NCI-H2196 (cell line): ENCODE data around the gene ZXDC.
A peak's percentile ranks its signal among the peaks of the same experiment; 100 is the strongest.

ENCODE experiments used
- DNase-seq: peaks from one replicate; lab custom pipeline; 2025; ENCODE audit not compliant: unreplicated experiment; lab: John Stamatoyannopoulos, UW

ZXDC gene

DNA sequence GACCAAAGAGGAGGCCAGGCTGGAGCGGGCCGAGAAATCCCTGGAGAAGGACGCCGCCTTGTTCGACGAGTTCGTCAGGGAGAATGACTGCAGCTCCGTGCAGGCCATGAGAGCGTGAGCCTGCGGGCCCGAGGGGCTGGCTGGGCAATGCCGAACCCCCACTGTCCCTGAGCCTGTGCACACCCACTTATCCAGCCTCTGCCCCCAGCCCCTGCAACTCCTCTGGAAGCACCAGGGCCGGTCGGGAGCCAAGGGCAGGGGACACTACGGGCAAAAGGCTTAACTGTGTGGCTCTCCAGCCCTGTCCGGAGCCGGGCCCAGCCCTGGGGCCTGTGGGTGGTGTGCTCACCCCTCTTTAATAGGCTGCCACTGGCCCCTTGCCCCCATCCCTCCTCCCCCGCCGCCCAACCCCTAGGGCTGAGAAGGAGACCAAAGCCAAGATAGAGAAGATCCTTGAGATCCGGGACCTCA, 57.0 kb downstream of the ZXDC start:
- no peak for DNase-seq

DNA sequence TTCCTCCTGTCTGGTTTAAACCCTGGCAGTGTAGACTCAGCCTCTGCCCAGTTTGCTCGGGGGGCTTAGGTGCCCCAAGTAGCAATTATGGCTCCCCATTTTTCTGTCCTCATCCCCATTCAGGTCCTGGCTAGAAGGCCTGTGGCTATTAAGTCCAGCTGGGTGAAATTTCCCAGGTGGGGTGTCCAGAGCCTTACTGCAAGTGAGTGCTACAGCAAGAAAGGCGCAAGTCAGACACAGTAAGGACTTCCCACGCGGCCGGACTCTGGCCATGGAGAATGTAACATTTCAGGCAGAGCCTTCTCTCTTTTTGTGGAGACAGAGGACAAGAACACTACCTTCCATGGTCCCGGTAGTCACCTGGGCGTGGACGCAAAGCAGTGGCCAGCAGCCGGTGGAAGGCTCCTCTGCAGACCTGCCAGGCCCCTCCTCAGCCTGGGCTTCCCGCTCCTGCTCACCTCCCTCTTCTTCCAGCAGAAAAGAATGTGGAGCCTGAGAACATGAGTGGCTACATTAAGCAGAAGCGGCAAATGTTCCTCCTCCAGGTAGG, 57.6 kb downstream of the ZXDC start:
- DNase-seq: no peak

GRCh38 chr3:126417515-126417914, 58.2 kb downstream of the ZXDC start:
- DNase-seq: no peak

DNA sequence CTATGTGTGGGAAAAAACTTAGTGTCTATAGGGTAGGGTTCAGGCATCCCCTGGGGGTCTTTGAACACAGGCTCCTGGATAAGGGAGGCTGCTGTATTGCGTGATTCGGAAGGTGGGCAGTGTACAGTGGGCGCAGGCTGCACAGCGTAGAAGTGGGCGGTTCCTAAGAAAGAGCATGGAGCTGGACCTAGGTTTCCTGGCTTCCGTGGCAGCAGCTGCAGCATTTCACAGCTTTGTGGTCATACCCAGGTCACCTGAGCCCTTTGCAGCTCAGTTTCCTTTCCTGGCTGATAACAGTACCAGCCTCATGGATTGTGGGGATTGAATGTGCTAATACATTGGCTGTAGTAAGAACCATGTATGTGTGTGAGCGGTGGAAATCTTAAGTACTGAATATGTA, 58.7 kb downstream of the ZXDC start:
- no peak for DNase-seq

DNA sequence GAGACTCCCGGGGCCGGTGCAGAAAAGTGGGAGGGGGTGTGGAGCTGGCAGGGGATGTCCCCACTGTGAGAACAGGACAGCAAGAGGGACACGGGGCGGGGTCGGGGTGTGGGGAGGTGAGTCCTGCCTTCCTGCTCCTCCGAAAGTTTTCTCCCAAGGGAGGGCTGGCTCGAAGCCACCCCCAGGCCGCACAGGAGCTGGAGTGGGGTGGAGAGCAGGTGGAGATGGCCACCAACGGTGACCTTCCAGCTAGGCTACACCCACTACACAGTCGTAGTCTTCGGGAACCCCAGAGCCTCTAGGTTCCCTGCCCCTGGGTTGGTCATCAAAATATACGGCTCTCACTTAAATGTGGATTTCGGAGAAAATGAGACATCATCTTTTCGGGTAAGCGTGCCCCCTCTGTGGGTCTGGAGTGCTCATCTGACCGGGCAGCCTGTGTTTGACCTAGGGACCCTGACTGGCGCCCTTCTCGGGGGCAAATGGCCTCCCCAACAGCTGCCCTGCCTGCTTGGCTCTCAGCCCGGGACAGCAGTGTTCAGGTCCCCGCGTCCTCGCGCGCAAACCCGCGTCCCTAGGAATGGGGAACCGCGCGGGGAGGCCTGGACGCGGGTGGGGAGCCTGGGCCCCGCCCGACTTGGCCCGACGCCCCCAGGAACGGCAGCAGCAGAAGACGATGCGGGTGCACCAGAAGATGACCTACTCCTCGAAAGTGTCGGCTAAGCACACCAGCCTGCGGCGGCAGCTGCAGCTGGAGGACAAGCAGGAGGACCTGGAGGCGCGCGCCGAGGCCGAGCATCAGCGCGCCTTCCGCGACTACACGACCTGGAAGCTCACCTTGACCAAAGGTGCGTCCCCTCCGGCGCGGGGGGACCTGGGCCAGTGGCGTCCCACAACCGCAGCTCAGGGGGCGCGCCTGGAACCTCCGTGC, 59.8 kb downstream of the ZXDC start:
- no peak for DNase-seq

- DNase-seq: no peak
Observed at GRCh38 chr3:126414961-126415660, 60.6 kb downstream of the ZXDC start.

- DNase-seq: no peak
Observed at GRCh38 chr3:126414406-126414805, 61.3 kb downstream of the ZXDC start.

DNA sequence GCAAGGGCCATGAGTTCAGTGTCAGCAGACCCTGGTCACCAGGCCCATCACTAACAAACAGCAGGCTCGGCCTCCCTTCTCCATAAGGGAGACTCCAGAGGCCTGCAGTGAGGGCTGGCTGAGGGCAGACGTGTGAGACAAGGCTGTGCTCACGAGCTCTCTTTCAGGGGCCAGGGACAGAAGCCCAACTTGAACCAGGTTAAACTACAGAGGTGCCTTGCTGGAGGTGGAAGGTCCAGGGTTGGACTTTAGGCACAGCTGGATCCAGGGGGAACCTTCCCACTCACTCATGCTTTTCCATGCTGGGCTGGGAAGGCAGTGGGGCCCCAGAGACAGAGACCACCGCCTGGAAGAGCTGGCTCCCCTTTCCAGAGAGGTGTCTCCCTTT, 62.0 kb downstream of the ZXDC start:
- DNase-seq: no peak

DNA sequence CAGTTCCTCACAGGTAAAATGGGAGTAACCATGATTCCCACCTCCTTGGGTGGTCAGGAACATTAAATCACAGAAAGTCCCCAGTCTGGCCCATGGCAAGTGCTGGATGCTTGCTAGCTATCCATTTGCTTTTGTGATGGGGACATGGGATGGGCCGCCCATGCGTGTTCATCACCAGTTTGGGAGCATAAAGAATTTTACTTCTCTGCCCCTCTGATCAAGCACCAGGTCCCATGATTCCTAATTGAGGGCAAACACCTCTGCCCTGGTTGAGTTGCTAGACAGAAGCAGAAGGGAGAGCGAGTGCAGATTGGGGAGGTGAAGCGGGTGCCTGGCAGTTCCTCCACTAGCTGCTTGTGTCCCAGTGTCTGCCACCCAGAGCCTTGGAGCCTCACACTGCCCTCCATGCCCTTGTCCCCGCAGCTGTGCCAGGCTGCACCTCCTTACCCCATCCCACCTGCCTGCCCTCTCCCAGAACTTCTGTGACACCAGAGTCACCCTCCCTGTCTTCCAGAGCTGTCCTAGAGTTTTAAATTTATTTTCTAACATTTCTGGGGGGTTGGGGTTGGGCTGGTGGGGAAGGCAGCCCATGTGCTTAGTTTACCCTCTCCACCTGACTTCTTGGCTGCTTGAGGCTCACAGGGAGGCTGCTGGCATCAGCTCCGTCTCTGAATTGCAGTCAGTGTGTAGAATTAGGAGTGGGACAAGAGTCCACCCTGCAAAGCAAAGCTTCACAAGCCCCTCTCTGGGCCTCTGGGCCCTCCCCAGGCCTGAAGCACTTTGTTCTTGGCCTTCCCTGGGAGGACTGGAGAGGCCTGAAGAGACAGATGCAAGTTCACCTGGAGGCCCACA, 62.6 kb downstream of the ZXDC start:
- DNase-seq: no peak

- no peak for DNase-seq
Observed at GRCh38 chr3:126408099-126408498, 67.6 kb downstream of the ZXDC start.

DNA sequence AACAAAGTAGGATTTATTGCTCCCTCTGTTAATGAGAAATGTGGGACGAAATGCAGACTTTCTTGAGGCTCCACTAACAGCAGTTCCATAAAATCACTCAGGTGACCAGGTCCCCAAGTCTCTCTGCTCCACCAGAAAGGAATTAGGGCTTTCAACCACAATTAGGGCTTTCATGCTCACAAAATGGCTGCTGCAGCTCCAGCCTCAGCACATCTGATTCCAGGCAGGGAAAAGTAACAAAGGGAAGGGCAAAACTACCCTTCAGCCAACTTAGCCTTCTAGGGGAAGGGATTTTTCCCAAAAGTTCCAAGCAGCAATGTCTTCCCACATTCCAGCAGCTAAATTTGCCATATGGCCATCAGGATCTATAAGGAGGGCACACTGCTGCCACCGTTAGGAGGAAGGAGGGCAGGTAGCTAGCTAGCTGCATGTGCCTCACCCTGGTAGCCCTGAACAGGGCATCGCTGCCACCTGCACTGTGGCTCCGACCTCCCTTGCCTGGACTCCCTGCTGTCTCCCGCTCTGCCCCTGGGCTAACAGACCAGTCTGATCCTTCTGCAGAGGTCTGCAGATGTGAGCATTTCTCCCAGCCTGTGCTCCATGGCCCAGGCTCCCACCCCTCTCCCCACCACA, 68.2 kb downstream of the ZXDC start:
- no peak for DNase-seq

GRCh38 chr3:126406389-126407296, 69.0 kb downstream of the ZXDC start:
- no peak for DNase-seq

DNA sequence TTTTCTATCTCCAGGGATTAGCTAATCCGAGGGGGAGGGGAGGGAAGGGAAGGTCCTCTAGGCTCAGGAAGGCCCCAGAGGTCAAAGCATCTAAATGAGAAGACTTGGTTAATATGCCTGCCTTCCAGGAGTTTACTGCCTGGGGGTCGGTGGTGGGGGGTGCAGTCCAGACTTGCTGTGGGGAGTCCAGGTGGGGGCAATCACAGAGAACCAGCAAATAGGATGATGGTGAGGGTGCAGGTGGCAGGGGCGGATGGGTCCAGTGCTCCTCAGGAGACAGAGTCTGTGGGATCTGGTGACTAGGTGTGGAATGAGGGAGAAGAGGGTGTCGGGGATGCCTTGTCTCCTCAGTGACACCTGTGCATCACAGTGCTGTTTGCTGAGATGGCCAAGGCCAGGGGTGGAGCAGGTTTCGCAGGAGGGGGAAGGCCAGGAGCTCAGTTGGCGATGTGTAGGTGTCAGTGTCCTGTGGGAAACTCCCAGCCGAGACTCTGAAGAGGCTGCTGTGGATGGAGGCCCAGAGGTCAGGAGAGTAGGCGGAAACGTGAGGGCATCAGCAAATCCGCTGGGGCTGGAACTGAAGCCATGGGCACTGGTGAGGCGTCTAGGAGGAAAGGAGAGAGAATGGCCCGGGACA, 72.9 kb downstream of the ZXDC start:
- DNase-seq: no peak

- no peak for DNase-seq
Observed at GRCh38 chr3:126402178-126402577, 73.5 kb downstream of the ZXDC start.

- no peak for DNase-seq
Observed at GRCh38 chr3:126401611-126402160, 74.0 kb downstream of the ZXDC start.

GRCh38 chr3:126399756-126400155, 75.9 kb downstream of the ZXDC start:
- DNase-seq: no peak

GRCh38 chr3:126399351-126399735, 76.3 kb downstream of the ZXDC start:
- DNase-seq: peak; percentile 35

DNA sequence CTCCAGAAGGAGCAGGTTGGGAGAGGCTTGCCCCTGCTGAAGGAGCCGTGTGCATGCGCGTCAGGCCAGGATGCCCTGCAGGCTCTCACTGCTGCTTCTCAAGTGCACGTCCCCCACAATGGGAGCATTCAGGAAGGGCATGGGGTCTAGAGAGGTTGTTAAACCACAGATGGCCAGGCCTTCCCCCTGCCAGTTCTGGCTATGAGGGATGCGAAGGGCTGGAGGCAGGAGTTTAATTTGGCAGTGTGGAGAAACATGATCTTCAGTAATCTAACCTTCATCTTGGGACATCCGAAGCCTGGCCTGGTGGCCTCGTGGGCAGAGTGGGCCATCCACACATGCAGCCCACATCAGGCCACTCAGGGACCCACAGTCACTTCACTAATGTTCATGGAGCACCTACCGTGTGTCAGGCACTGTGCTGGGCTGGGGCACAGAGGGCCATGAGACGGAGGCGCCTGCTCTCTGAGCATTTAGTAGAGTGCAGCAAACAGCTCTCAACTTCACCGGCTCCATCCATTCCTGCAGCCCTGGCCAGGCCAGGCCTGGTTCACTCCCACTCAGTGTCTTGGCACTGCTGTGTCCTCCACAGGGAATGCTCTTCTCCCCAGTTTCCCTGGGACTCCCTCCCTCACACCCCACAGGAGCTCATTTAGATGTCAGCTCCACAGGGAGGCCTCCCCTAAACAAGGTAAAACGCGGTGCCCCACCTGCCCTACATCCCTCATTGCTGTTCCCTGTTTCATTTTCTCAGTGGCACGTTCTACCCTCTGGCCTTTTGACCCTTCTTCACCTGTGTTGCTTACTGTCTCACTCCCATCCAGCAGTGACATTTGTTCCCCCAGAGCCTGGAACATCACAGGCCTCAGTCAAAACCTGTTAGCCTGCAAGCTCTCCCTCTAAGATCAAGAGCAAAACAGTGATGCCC, 77.0 kb downstream of the ZXDC start:
- no peak for DNase-seq
